ENCODE results near the gene CACNA1E.
A peak's percentile ranks its signal among the peaks of the same experiment; 100 is the strongest.

CACNA1E gene

DNA sequence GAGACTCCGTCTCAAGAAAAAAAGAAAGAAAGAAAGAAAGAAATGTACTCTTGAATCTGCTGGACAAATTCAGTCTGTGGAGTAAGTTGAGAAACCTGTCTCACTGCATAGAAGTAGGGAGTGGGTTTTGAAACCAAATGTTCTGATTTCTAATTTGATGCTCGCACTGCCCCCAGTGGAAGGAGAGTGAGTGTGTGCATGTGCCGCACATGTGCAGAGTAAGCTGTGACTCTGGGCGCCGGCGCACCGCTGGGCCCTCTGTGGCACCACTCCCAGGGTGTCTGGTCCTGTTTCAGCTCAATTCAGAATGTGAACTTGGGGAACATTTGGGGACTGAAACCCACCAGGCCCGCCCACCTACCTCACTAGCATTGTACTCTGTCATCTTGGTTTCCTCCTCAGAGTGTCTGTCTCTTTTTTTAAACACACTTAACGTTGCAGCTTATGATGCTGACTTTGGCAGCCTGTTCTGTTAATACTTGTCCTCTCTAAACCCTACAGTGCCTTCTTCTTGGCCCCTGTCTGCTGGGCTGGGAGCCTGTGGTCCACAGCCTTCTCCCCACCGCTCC lies 104.6 kb downstream of the CACNA1E start:
- TF ChIP-seq, protein P1, sequence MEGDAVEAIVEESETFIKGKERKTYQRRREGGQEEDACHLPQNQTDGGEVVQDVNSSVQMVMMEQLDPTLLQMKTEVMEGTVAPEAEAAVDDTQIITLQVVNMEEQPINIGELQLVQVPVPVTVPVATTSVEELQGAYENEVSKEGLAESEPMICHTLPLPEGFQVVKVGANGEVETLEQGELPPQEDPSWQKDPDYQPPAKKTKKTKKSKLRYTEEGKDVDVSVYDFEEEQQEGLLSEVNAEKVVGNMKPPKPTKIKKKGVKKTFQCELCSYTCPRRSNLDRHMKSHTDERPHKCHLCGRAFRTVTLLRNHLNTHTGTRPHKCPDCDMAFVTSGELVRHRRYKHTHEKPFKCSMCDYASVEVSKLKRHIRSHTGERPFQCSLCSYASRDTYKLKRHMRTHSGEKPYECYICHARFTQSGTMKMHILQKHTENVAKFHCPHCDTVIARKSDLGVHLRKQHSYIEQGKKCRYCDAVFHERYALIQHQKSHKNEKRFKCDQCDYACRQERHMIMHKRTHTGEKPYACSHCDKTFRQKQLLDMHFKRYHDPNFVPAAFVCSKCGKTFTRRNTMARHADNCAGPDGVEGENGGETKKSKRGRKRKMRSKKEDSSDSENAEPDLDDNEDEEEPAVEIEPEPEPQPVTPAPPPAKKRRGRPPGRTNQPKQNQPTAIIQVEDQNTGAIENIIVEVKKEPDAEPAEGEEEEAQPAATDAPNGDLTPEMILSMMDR (conservative IDR thresholded peaks at IDR 0.05), result peak; percentile 28
- no peak overlapping the region for H3K27ac ChIP-seq

DNA sequence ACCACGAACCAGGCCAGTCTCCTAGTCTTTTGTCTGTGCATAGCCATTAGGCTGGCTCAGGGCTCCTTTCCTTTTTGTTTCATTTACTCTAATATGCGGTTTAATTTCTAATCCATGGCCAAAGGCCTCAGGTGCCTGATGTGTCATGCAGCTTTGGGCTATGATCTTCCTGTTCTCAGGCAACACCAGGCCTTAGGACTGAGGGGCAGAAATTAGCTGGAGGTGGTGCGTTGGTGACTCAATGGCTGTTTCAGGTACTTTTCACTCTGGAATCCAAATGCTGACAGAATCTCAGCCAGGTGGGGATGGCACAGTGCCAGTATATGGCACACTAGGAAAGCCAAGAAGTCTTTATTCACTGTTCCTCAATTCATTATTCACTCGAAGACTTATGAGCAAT lies 105.3 kb downstream of the CACNA1E start:
- TF ChIP-seq, protein P1 (conservative IDR thresholded peaks at IDR 0.05), result no peak
- H3K27ac ChIP-seq, result no peak overlapping the region

GRCh38 chr1:181592255-181592859 lies 109.0 kb downstream of the CACNA1E start:
- H3K27ac ChIP-seq, result no peak overlapping the region
- TF ChIP-seq, protein P1 (conservative IDR thresholded peaks at IDR 0.05), result no peak

GRCh38 chr1:181593042-181593441 lies 109.7 kb downstream of the CACNA1E start:
- TF ChIP-seq, protein P1 (conservative IDR thresholded peaks at IDR 0.05), result no peak
- no peak overlapping the region for H3K27ac ChIP-seq

- TF ChIP-seq, protein P1 (conservative IDR thresholded peaks at IDR 0.05), result no peak
Observed at GRCh38 chr1:181594553-181594952, 111.2 kb downstream of the CACNA1E start.

DNA sequence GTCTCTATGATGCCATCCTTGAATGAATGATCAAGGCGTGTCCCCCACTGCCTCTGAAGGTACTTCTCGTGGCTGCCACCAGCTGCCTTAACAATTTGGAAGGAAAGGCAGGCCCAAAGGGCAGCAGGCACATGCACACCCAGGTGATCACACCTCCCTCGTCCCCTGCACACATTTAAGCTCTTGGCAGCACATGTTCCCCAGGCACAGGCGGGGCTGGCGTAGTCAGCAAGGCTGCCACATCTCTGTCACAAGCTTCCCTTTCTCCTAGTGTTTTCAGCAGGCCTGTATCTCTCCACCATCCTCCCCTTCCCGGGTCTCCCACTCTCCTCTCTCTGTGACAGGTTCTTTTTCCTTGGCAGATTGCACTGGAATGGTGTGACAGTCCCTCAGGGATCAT lies 111.9 kb downstream of the CACNA1E start:
- TF ChIP-seq, protein P1 (conservative IDR thresholded peaks at IDR 0.05), result no peak
- H3K27ac ChIP-seq, result no peak overlapping the region

More at GRCh38 chr1:181594553-181594952, 111.2 kb downstream of the CACNA1E start:
- H3K27ac ChIP-seq, result no peak overlapping the region

GRCh38 chr1:181601186-181601950 lies 118.1 kb downstream of the CACNA1E start:
- no peak overlapping the region for H3K27ac ChIP-seq
- TF ChIP-seq, protein P1 (conservative IDR thresholded peaks at IDR 0.05), result no peak

All from VCaP (cell line).